Colonic mucosa (tissue), 4 donors: Measurements from ENCODE around the gene GGT5. TPM values are rescaled to one million over a fixed set of nuclear protein-coding genes. Genes with fewer than 3 reads are reported as not detected.

Experiments used
- DNase-seq: peaks from one replicate; pipeline ENCODE4 v3.0.0-alpha.2; 2020
- H3K27ac ChIP-seq: fragments of 200-600 bp; one replicate; pipeline ENCODE4 v1.8.0; 2021
- H3K27me3 ChIP-seq: fragments of 200-600 bp; one replicate; pipeline ENCODE4 v1.8.0; 2021
- H3K36me3 ChIP-seq: fragments of 200-600 bp; one replicate; pipeline ENCODE4 v1.8.0; 2021
- H3K4me1 ChIP-seq: fragments of 200-600 bp; one replicate; pipeline ENCODE4 v1.8.0; 2021; ENCODE audit warnings: mild to moderate bottlenecking
- H3K4me3 ChIP-seq: fragments of 200-600 bp; one replicate; pipeline ENCODE4 v1.8.0; 2021
- H3K9ac ChIP-seq, 2 donors: one replicate each; pipeline ENCODE4 v1.7.0; 2013; ENCODE audit warnings: control low read depth in 2 of 2, low read depth in 2 of 2, low read length in 2 of 2
- H3K9me3 ChIP-seq: fragments of 200-600 bp; one replicate; pipeline ENCODE4 v1.8.0; 2021
- intact Hi-C: fragments of 100-400 bp; cut with DNase I; formaldehyde crosslinking; loops from one replicate; pipeline ENCODE4 v1.14.1; 2022
- total RNA-seq, 2 donors: library from RNA; stranded (reverse); fragmentation: NEBNext Ultra II Directional in 1 of 2; extraction: Animal tissue kit (Norgen Biotek cat#: 25700) in 1 of 2; gene quantifications; one replicate each; pipeline ENCODE4 v1.2.1, GENCODE V29; 2021
- TF ChIP-seq, protein P1 (sequence below): fragments of 200-600 bp; IDR thresholded peaks from one replicate; pipeline ENCODE4 v1.8.0; 2022; ENCODE audit warnings: antibody characterized with exemption, mild to moderate bottlenecking
- donor health status: healthy.
- donor health status: DM: no; HTN: no; CAD: no.
- donor health status: DM: no; HTN: no; CAD: no.

Gene GGT5
- total RNA-seq, 2 donors from 2014 or later = 2.6 to 3.7 TPM

DNA sequence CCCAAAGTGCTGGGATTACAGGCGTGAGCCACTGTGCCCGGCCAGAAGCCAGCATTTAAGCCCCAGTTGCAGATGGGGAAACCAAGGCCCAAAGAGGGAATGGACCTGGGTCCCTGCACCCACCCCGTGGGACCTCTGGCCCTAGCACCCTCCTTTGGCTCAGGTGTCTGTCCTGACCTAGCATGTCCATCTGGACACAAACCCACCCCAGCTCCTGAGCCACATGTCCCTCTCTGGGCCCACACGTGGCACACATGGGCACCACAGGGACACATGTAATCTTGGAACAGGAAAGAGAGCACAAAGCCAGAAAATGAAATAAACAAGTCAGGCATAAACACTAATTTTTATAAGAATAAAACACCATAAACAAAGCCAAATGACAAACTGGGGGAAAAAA, 9.6 kb downstream of the GGT5 start:
- Histone ChIP-seq H3K36me3 (no peaks in the 10 kb centered on the region), H3K9me3 (no peaks in the 10 kb centered on the region), H3K4me1 (no peaks in the 10 kb centered on the region), H3K27ac (no peak overlapping the region), H3K27me3 (no peaks in the 10 kb centered on the region), H3K9ac (no peak overlapping the region), H3K4me3 (no peak overlapping the region)
- DNase-seq = no peak
- intact Hi-C loops = no loop called here
- TF ChIP-seq, protein P1, sequence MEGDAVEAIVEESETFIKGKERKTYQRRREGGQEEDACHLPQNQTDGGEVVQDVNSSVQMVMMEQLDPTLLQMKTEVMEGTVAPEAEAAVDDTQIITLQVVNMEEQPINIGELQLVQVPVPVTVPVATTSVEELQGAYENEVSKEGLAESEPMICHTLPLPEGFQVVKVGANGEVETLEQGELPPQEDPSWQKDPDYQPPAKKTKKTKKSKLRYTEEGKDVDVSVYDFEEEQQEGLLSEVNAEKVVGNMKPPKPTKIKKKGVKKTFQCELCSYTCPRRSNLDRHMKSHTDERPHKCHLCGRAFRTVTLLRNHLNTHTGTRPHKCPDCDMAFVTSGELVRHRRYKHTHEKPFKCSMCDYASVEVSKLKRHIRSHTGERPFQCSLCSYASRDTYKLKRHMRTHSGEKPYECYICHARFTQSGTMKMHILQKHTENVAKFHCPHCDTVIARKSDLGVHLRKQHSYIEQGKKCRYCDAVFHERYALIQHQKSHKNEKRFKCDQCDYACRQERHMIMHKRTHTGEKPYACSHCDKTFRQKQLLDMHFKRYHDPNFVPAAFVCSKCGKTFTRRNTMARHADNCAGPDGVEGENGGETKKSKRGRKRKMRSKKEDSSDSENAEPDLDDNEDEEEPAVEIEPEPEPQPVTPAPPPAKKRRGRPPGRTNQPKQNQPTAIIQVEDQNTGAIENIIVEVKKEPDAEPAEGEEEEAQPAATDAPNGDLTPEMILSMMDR = no peak

DNA sequence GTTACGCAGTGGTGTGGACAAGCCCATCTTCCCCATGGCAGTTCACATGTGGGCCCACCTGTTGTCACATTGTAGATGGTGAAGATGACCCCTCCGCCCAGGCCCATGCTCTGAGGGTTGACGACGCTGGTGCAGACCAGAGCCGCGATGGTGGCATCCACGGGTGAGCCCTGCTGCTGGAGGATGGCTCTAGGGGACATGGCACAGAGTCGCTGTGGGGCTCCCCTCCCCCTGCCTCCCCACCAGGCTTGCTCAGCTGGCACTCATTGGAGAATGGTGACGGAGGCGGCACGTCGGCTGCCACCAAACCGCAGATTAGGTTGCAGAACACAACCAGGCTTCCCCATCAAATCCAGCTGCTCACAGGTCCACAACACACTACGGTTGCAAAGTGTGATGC, 11.1 kb downstream of the GGT5 start:
- no peak overlapping the region for H3K27ac ChIP-seq
- no peaks in the 10 kb centered on the region for H3K36me3 ChIP-seq
- intact Hi-C loops = loop anchor here (5.0 kb wide), 1 partner anchor 42 kb away; no protein-coding TSS in a partner anchor
- H3K9ac ChIP-seq = no peak overlapping the region
- H3K27me3 ChIP-seq = no peaks in the 10 kb centered on the region
- TF ChIP-seq, protein P1 = no peak
- H3K9me3 ChIP-seq = no peaks in the 10 kb centered on the region
- no peak overlapping the region for H3K4me3 ChIP-seq
- H3K4me1 ChIP-seq = no peaks in the 10 kb centered on the region
- no peak for DNase-seq

DNA sequence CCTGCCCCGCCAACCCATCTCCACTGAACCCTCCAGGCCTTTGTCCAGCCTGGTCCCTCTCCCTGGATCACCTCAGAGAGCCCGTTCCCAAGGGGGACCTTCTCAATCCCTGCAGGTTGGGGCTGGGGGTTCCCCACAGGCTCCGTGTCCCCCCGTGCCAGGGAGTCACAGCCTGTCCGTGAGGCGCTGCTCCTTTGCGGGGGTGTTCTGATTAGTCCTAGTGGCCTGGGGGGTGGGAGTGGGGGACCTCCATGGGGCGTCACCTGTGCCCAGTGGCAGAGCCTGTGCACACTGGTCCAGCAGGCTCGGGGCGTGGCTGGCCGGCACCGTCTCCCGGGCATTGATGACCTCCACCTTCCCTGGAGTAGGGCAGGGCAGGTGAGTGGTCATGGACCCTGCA, 11.6 kb downstream of the GGT5 start:
- H3K4me3 ChIP-seq = no peak overlapping the region
- no peak for DNase-seq
- TF ChIP-seq, protein P1 = no peak
- no peaks in the 10 kb centered on the region for H3K36me3 ChIP-seq
- no peaks in the 10 kb centered on the region for H3K4me1 ChIP-seq
- H3K9ac ChIP-seq = no peak overlapping the region
- H3K9me3 ChIP-seq = no peaks in the 10 kb centered on the region
- intact Hi-C loops = loop anchor here (5.0 kb wide), 1 partner anchor 41 kb away; no protein-coding TSS in a partner anchor
- H3K27ac ChIP-seq = no peak overlapping the region
- H3K27me3 ChIP-seq = no peaks in the 10 kb centered on the region

DNA sequence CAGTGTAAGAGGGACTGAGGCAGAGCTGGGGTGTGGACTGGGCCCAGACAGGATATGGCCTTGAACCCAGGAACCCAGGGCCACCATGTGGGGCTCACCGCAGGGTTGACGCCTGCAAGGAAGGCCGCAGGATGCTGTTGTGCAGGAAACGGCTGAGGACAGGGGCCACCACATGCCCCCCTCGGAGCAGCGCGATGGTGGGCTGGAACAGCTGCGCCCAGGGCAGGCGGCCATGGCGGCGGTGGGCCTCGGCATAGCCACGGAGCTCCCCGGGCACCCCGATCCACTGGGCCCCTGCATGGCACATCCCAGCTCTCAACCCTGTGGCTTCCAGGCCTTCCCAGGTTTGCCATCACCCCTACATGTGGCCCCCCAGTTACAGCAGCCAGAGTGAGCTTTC, 12.2 kb downstream of the GGT5 start:
- TF ChIP-seq, protein P1 = no peak
- Histone ChIP-seq H3K27me3 (no peaks in the 10 kb centered on the region), H3K9me3 (no peaks in the 10 kb centered on the region), H3K4me3 (no peak overlapping the region), H3K27ac (no peak overlapping the region), H3K9ac (no peak overlapping the region), H3K4me1 (no peaks in the 10 kb centered on the region), H3K36me3 (no peaks in the 10 kb centered on the region)
- intact Hi-C loops = loop anchor here (5.0 kb wide), 1 partner anchor 40 kb away; no protein-coding TSS in a partner anchor
- no peak for DNase-seq

DNA sequence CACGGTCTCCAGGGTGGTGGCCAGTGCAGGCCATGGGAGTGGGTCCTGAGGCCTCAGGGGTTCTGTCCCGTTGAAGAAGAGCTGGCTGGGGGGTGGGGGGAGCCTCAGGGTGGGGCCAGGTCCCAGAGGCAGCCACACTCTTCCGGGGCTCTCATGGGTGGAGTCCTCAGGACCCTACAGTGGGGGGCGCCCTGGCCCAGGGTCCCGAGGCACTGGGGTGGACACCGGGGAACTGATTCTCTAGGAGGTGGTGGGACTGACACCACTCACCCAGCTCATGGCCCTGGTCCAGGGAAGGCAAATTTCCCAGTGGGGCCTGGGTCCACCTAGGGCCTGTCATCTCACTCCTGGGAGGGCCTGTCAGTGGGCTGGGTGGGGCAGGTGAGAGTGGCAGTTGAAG, 12.8 kb downstream of the GGT5 start:
- H3K9ac ChIP-seq = no peak overlapping the region
- DNase-seq = no peak
- H3K4me3 ChIP-seq = no peak overlapping the region
- intact Hi-C loops = loop anchor here (5.0 kb wide), 1 partner anchor 40 kb away; no protein-coding TSS in a partner anchor
- no peaks in the 10 kb centered on the region for H3K27me3 ChIP-seq
- TF ChIP-seq, protein P1 = no peak
- H3K36me3 ChIP-seq = no peaks in the 10 kb centered on the region
- H3K9me3 ChIP-seq = no peaks in the 10 kb centered on the region
- H3K27ac ChIP-seq = no peak overlapping the region
- H3K4me1 ChIP-seq = no peaks in the 10 kb centered on the region
